NAMALWA (cell line): ENCODE measurements around the gene NCKAP5.
A peak's percentile ranks its signal among the peaks of the same experiment; 100 is the strongest.

Experiments
- DNase-seq: peaks from one replicate; pipeline ENCODE4 v3.0.0-alpha.2; 2015; ENCODE audit warnings: low spot score

NCKAP5 gene

DNA sequence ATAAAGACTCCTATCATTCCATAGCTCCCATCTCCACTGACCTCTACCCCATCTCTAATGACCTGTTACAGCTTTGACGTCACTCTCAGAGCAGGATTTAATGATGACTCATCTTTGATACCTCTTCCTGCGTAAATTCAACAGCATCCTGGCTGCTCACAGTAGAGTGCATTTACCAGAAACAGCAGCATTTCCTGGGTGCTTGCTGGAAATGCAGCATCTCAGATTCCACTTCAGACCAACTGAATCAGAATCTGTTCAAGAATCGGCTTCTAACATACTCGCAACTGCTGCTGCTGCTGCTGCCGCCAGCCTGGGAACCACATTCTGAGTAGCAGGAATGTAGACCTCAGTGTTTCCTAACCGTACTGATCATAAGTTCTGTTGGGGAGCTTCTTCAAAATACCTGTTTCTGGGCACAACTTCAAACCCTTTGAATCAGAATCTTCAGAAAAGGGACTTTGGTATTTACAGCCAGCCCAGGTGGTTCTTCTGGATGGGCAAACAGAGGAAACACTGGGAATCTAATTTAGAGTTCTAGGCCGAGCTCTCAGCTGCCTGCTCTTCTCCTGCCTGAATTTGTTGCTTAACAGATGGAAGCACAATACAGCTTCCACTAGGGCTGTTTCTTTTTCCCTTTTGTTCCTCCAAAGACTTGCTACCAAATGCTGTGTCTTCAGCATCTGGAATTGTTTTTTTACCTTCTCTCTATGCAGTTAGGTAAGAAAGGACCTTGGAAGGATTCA lies 241.4 kb downstream of the NCKAP5 start:
- no peak for DNase-seq

DNA sequence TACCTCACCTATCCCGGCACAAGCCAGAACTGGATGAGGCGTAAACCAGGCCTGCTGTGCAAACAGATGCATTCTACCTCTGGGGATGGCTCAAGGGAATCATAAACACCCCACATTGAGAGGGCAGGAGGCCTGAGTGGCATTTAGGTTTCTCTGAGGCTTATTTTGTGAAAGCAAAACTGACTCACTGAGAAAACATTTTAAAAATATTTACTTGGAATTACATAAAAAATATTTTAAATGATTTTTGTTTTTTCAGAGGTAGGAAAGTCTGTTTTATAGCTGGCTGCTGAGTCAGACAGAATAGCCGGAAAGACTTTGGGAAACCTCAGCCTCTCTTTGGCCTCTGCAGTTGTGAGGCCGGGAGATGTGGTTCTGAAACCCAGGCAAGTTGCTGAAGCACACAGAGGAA lies 244.1 kb downstream of the NCKAP5 start:
- DNase-seq: no peak

GRCh38 chr2:133322909-133323308 lies 245.4 kb downstream of the NCKAP5 start:
- DNase-seq: no peak

- no peak for DNase-seq
Observed at GRCh38 chr2:133317178-133317577, 251.1 kb downstream of the NCKAP5 start.

GRCh38 chr2:133316557-133316956 lies 251.7 kb downstream of the NCKAP5 start:
- DNase-seq: no peak

DNA sequence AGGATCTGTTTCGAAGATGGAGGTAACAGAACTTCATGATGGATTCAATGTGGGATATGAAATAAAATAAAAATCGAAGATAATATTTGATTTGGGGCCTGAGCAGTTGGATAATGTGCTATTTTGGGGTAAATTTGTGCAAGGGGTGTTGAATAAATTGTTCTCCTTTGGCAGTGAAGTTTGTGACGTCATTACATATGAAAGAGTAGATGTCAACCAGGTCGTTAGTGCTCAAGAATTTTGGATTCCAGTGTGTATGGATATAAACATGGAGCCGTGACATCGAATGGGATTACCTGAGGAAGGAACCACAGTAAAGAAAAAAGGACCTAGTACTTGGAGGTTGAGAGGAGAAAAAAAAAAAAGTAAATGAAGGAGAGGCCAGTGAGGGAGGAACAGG lies 253.0 kb downstream of the NCKAP5 start:
- no peak for DNase-seq

- no peak for DNase-seq
Observed at GRCh38 chr2:133314795-133315194, 253.5 kb downstream of the NCKAP5 start.

DNA sequence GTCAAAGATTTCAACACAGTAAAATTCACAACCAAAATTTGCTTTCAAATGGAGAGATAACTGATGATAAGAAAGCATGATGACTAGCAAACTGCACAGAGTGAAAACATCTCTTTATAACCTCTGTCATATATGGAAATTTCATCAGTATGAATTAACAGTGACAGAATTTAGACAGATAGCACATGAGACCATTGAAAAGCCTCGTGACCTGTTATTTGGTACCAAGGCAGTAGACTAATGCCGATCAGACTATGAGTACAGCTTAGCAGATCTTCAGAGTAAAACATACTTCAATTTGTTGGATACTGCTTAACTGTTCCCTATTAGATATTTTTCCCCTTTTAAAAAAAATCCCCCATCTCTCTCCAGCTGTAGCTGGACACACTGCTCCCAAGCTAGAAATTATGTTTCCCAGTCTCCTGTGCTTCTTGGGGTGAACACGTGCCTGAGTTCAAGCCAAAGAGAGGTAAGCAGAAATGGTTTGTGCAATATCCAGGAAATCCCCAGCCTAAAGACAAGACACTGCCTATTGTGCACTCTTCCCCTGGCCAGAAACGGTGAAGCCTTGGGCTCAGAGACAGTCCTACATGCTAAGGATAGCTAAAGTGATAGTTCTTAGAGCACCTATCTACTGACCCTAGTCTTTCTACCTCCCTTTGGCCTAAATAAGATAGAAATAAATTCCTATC lies 256.1 kb downstream of the NCKAP5 start:
- no peak for DNase-seq

GRCh38 chr2:133306236-133306635 lies 262.0 kb downstream of the NCKAP5 start:
- no peak for DNase-seq

DNA sequence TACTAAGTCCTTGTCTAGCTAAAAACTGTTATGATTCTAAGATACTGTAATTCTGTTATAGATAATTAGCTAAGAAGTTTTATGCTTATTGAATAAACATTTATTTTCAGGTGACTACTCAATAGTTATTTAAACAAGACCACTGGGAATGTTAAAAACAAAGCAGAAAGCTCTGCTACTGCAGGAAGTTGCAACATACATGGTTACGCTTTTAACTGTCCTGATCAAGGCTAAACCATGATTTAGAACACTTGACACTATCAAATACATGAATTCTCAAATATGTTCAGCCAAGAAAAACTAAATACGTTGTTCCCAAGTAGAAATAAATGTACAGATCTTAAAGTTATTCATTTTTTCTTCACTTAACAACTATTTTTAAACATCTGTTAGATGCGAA lies 263.9 kb downstream of the NCKAP5 start:
- no peak for DNase-seq

- DNase-seq: no peak
Observed at GRCh38 chr2:133303150-133303549, 265.1 kb downstream of the NCKAP5 start.

- no peak for DNase-seq
Observed at GRCh38 chr2:133296401-133296800, 271.9 kb downstream of the NCKAP5 start.

GRCh38 chr2:133293544-133294353 lies 274.5 kb downstream of the NCKAP5 start:
- no peak for DNase-seq

DNA sequence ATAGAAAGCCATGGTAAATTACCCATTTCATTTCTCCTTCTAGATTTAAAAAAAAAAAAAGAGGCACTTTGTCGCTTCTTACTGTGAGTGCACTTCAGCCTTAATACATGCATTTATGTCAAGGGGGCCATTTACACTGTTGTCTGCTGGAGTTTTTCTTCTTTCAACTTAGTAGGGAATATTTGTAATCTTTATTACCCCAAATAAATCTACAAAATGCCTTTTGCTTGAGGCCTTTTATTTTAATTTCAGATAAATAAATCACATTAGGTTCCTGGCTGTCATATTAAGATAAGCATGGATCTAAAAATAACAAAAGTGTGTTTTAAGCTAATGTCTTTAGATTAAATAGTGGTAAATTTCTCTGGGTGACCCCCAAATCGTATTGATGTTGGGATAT lies 276.0 kb downstream of the NCKAP5 start:
- no peak for DNase-seq

- no peak for DNase-seq
Observed at GRCh38 chr2:133287709-133288108, 280.6 kb downstream of the NCKAP5 start.

- DNase-seq: no peak
Observed at GRCh38 chr2:133286326-133286922, 281.8 kb downstream of the NCKAP5 start.

DNA sequence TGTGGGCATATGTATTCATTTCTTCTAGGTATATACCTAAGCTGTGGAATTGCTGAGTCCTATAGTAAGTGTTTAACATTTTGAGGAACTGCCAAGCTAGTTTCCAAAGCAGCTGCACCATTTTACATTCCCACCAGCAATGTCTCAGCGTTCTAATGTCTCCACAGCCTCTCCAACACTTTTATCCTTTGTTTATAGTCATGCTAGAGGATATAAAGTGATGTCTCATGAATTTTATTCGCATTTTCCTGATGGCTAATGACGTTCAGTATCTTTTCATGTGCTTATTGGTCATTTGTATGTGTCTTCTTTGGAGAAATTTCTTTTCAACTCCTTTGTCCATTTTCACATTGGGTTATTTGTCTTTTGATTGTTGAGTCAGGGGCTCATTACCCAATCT lies 295.2 kb downstream of the NCKAP5 start:
- DNase-seq: no peak

DNA sequence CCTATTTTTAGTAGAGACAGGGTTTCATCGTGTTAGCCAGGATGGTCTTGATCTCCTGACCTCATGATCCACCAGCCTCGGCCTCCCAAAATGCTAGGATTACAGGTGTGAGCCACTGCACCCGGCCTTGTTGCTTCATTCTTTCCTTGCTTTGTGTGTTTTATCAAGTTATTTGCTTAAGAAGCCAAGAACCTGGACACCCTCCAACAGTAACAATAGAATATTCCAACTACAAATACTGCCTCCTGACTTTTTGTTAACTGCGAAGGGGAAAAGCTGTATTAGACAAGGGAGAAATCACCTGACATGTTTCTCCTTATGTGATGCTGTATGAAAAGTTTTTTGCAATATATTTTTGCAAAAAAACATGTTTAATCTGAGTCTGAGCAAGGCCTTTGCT lies 297.2 kb downstream of the NCKAP5 start:
- no peak for DNase-seq

- peak; percentile 38 for DNase-seq
Observed at GRCh38 chr2:133270550-133270949, 297.7 kb downstream of the NCKAP5 start.

GRCh38 chr2:133266926-133267590 lies 301.2 kb downstream of the NCKAP5 start:
- DNase-seq: no peak

DNA sequence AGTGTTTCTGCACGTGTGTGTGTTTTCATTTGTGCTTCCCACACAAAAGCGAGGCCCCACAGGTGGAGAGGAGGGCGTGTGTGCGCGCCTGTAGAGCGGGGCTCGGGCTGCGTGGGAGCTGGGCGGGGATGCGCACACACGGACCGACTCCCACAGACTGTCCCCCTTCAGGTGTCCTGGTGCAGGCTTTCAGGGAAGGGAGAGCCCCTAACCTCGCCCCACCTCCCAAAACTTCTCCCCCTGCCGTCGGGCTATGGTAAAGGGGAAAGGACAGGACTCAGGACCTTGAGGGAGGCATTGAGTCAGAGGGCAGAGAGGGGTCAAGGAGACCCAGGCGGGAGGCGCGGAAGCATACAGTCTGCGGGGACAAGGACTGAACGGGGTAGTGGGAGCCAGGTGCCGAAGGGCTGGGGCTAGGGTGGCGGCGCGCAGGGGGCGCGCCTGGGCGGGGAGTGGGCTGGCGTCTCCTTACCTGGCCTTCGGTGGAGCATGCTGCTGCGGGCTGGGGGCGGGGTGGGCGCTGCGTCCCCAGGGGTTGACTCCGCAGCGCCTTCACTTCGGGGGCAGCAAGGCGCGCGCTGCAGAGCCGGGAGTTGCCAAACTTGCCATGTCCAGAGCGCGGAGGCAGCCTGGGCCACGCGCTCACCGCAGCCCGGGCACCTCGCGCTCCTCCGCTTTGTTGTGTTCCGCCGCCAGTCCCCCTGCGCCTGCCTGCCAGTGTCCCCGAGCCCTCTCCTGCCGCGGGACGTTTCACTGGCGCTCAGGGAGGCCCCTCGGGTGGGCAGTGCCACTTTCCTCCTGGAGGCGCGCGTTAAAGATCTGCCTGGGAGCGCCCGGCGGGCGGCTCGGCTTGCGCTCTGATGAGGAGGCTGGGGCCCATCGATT lies 302.0 kb downstream of the NCKAP5 start:
- no peak for DNase-seq
